ENCODE data around the gene TAS2R19. TPM values are rescaled to one million over a fixed set of nuclear protein-coding genes. Genes with fewer than 3 reads are reported as not detected.

TAS2R19 gene
- 0.34 and 7.6 TPM in 2 replicates for total RNA-seq

DNA sequence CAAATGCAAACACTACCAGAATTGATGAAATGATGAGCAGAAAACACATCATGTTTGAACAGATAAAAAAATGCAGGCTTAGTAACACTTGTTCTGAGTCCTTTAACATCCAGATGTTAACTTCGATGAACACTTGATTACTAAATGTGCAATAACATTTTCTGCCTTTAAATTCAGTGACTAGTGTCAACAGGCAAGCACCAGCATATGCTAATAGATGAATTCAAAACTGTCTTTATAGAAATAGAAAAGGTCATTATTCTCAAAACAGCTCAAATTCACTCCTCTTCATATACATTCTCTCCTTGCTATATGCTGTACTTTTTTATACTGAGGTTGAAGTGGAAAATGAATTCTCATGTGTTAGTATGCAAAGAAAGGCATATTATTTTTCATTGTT is at the start of gene TAS2R19:
TSS of gene TAS2R19 (minus strand) at position 101 of the 400 bp plus-strand sequence. CDS start at position 52, 49 bp downstream.

DNA sequence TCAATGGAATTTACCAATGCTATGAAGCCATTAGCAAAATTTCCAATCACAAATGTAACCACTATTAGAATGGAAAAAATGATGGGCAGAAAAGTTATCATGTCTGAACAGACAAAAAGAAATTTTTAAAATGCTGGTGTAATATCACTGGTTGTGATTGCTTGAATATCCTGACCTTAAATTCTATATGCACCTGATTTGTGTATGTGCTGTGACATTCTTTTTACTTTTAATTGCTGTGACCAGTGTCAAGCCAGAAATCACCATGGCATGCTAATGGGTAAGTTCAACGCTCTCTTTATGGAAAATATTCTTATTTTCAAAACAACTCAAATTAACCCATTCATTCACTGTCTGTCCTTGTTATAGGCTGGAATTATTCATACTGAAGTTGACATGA is 39.8 kb upstream of the TAS2R19 start, which contains the start of gene TAS2R46:
TSS of gene TAS2R46 (minus strand) at position 101 of the 400 bp plus-strand sequence. CDS start at position 101, 0 bp downstream.

DNA sequence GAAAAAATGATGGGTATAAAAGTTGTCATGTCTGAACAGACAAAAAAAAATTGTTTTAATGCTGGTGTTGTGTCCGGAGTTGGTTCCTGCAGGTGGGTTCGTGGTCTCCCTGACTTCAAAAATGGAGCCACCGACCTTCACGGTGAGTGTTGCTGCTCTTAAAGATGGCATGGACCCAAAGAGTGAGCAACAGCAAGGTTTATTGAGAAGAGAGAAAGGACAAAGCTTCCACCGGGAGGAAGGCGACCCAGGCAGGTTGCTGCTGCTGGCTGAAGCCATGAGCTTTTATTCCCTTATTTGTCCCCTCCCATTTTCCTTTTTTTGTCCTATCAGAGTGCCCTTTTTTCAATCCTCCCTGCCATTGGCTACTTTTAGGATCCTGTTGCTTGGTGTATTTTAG is 8.9 kb upstream of the TAS2R19 start, which contains the start of gene TAS2R31:
TSS of gene TAS2R31 (minus strand) at position 101 of the 400 bp plus-strand sequence. CDS start at position 29, 72 bp downstream.

GRCh38 chr12:10998204-10998603 is 24.2 kb downstream of the TAS2R19 start, which contains the start of gene TAS2R20:
Gene TAS2R20, minus strand, starts transcription at chr12:10998304. Its CDS starts 429 bp downstream, at chr12:10997875.

DNA sequence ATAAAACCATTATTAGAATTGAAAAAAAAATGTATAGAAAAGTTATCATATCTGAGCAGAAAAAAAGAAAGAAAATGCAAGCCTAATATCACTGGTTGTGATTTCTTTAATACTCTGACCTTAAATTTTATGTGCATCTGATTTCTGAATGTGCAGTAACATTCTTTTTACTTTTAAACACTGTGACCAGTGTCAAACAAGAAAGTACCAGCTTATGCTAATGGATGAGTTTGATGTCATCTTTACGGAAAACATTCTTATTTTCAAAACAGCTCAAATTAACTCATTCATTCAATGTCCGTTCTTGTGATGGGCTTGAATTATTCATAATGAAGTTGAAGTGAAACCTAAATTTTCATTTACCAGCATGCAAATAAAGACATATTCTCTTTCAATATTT is 35.6 kb downstream of the TAS2R19 start, which contains the start of gene TAS2R50:
TSS of gene TAS2R50 (minus strand) at position 101 of the 400 bp plus-strand sequence. CDS start at position 49, 52 bp downstream.

Other genes starting within 250 kb of the TAS2R19 start
- not detected in 2 replicates for gene TAS2R7, start 220.0 kb downstream of the TAS2R19 start, total RNA-seq
- 0.14 TPM in 1 of 2 replicates, not detected in the other for gene TAS2R8, start 215.3 kb downstream of the TAS2R19 start, total RNA-seq
- 0.14 TPM in 1 of 2 replicates, not detected in the other for gene TAS2R9, start 212.5 kb downstream of the TAS2R19 start, total RNA-seq
- 1.4 TPM in 1 of 2 replicates, not detected in the other for gene TAS2R10, start 196.3 kb downstream of the TAS2R19 start, total RNA-seq
- gene PRR4, start 173.1 kb downstream of the TAS2R19 start, total RNA-seq: 1.4 TPM in 1 of 2 replicates, not detected in the other
- 4.1 and 15.9 TPM in 2 replicates for gene PRH1, start 138.4 kb downstream of the TAS2R19 start, total RNA-seq
- gene TAS2R13, start 113.1 kb downstream of the TAS2R19 start, total RNA-seq: under 0.01 and 3.3 TPM in 2 replicates
- 0.34 TPM in 1 of 2 replicates, not detected in the other for gene PRH2, start 93.4 kb downstream of the TAS2R19 start, total RNA-seq
- 0.68 and 4.1 TPM in 2 replicates for gene TAS2R14, start 83.4 kb downstream of the TAS2R19 start, total RNA-seq
- gene TAS2R50, start 35.7 kb downstream of the TAS2R19 start, total RNA-seq: 0.34 and 5.9 TPM in 2 replicates
- 0.34 and 6.2 TPM in 2 replicates for gene TAS2R20, start 24.3 kb downstream of the TAS2R19 start, total RNA-seq
- gene TAS2R31, start 8.8 kb upstream of the TAS2R19 start, total RNA-seq: 0.68 and 5.6 TPM in 2 replicates
- 0.34 and 5.1 TPM in 2 replicates for gene TAS2R46, start 39.7 kb upstream of the TAS2R19 start, total RNA-seq
- gene TAS2R43, start 69.7 kb upstream of the TAS2R19 start, total RNA-seq: 0.34 TPM in 1 of 2 replicates, not detected in the other
- 0.68 and 8.0 TPM in 2 replicates for gene TAS2R30, start 112.0 kb upstream of the TAS2R19 start, total RNA-seq
- 3.8 and 5.2 TPM in 2 replicates for gene SMIM10L1, start 148.6 kb upstream of the TAS2R19 start, total RNA-seq
- gene TAS2R42, start 164.3 kb upstream of the TAS2R19 start, total RNA-seq: not detected in 2 replicates
- gene PRB3, start 247.1 kb upstream of the TAS2R19 start, total RNA-seq: not detected in 2 replicates

Data from nasal cavity respiratory epithelium epithelial cell of viscerocranial mucosa (primary cell).